GM21717 (cell line): ENCODE data around the gene UBE2O.

ENCODE experiments used
- ATAC-seq: cut with Tn5 transposase; IDR thresholded peaks from one replicate; pipeline ENCODE4 v1.9.1; 2021; ENCODE audit warnings: mild to moderate bottlenecking, moderate library complexity; ENCODE audit not compliant: unreplicated experiment

Gene UBE2O

DNA sequence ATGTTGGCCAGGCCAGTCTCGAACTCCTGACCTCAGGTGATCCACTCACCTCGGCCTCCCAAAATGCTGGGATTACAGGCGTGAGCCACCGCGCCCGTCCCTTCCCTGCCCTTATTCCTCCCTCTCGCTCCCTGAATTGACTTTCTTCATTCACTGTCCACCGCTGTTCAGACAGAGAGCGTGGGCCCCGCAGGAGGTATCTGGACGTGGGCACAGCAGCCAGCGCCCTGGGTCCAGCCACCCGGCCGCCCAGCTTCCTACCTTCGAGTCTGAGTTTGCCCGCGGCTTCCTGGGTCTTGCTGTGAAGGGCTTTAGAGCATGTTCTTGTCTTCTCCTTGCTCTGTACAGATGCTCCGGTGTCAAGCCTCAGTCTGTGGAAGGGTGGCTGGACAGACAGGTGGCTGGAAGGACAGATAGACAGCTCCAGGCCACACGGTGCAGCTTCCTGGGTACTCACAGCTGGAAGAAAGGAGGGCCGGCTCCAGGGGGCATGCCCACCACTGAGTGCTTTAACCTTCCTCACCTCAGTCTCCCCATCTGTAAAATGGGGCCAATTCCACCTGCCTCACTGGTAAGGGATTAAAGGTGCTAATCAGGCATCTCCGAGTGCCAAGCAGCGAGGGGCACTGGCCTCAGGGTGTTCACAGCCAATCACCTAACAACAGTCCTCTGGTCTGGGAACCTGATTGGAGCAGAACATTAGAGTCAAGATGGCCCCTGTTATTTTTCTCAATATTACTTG lies 34.7 kb upstream of the UBE2O start:
- ATAC-seq: no peak

DNA sequence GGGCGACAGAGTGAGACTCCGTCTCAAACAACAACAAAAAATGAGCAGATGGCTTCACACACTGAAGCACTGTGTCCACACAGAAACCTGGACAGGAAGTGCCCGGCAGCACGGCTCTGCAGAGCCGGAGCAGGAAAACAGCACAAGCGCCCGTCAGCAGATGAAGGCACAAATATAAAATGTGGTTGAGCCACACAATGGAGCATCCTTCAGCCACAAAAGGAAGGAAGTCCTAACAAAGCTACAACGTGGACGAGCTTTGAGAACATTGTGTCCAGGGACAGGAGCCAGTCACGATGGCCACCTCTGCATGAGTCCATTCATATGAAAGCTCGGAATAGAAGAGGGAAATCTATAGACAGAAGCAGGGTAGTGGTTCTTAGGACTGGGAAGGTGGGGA lies 32.6 kb upstream of the UBE2O start:
- no peak for ATAC-seq

- no peak for ATAC-seq
Measured at GRCh38 chr17:76484228-76484725, 31.3 kb upstream of the UBE2O start.

- peak; percentile 47 for ATAC-seq
Measured at GRCh38 chr17:76481071-76481655, 28.2 kb upstream of the UBE2O start.

GRCh38 chr17:76480632-76481031 lies 27.7 kb upstream of the UBE2O start:
- ATAC-seq: peak; percentile 16

DNA sequence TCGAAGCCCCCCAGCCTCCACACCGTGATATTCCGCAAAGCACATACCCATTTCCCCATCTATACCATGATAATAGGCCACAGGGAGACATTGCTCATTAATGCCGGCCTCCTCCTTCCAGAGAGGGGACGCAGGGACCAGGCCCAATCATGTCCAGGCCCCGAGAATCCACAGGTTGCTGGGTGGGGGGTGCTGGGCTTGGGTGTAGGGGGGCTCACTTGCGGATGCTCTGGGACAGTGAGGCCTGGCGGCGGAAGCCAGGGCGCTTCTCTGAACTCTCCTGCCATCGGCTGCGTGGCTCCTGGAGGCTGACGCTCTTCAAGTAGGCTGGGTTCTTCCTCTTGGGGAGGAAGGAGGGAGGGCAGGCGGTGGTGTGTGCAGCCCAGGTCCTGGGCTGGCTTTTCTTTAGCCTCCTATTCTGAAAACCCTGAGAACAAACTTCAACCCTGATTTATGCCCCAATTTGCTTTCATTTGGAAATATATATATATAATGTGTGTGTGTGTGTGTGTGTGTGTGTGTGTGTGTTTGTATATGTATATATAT lies 26.6 kb upstream of the UBE2O start:
- ATAC-seq: no peak

GRCh38 chr17:76478730-76479514 lies 26.0 kb upstream of the UBE2O start:
- ATAC-seq: no peak

DNA sequence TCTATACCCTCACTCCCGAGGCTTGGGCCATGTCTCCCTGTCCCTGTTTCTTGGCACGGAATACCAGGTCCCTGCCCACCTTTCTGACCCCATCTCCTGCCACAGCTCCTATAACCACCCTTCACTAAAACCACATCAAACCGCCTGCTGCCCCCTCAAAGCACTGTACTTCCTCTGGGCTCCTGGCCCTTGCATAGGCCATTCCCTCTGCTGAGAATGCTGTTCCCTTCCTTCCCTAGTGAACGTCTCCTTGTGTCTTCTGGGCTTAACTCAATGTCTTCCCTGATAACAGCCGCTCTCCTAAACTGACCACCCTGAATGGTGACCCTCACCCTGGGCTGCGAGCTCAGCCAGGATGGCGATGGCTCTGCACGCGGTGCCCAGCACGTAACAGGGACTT lies 25.1 kb upstream of the UBE2O start:
- no peak for ATAC-seq

- ATAC-seq: no peak
Measured at GRCh38 chr17:76477576-76477975, 24.6 kb upstream of the UBE2O start.

- ATAC-seq: no peak
Measured at GRCh38 chr17:76476736-76477135, 23.8 kb upstream of the UBE2O start.

GRCh38 chr17:76475302-76475701 lies 22.4 kb upstream of the UBE2O start:
- ATAC-seq: no peak

GRCh38 chr17:76474894-76475293 lies 21.9 kb upstream of the UBE2O start:
- no peak for ATAC-seq

DNA sequence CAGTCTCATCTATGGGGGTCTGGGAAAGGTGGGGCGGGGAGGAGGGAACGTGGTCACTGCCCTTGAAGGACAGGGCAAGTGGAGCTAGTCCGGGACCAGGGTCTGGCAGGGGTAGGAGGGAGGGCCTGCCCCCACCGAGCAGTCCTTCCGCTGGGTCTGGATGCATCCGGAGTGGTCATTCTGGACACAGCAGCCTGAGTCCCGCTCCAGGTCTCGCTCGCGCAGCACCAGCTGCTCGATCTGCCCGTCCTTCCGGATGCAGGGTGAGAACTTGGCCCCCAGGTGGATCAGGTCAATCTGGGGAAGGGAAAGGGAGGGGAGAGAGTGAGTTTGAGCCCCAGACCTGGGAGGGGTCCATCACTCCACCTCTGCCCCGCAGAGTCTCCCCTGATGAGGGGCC lies 21.3 kb upstream of the UBE2O start:
- no peak for ATAC-seq

DNA sequence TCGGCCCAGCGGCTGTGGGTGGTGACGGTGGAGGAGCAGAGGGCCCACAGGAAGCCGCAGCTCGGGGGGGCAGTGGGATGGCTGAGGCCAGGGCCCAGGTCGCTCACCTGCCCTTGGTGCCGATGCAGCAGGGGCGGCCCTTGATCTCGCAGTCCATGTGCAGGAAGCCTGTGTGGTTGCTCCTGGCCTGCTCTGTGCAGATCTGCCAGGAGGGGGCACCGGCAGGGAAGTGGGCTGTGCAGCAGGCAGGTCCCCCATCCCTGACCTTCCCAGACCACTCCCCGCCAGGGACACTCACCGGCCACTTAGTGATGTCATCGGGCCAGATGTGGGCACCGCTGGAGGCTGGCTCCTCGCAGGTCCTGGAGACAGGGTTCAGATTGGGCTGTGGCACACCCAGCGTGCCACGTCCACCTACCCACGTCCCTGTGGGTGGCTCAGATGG lies 20.6 kb upstream of the UBE2O start:
- no peak for ATAC-seq

- no peak for ATAC-seq
Measured at GRCh38 chr17:76472726-76473125, 19.8 kb upstream of the UBE2O start.

GRCh38 chr17:76472258-76472645 lies 19.3 kb upstream of the UBE2O start:
- no peak for ATAC-seq

- no peak for ATAC-seq
Measured at GRCh38 chr17:76471498-76472257, 18.7 kb upstream of the UBE2O start.

GRCh38 chr17:76469991-76470739 lies 17.2 kb upstream of the UBE2O start:
- ATAC-seq: no peak

DNA sequence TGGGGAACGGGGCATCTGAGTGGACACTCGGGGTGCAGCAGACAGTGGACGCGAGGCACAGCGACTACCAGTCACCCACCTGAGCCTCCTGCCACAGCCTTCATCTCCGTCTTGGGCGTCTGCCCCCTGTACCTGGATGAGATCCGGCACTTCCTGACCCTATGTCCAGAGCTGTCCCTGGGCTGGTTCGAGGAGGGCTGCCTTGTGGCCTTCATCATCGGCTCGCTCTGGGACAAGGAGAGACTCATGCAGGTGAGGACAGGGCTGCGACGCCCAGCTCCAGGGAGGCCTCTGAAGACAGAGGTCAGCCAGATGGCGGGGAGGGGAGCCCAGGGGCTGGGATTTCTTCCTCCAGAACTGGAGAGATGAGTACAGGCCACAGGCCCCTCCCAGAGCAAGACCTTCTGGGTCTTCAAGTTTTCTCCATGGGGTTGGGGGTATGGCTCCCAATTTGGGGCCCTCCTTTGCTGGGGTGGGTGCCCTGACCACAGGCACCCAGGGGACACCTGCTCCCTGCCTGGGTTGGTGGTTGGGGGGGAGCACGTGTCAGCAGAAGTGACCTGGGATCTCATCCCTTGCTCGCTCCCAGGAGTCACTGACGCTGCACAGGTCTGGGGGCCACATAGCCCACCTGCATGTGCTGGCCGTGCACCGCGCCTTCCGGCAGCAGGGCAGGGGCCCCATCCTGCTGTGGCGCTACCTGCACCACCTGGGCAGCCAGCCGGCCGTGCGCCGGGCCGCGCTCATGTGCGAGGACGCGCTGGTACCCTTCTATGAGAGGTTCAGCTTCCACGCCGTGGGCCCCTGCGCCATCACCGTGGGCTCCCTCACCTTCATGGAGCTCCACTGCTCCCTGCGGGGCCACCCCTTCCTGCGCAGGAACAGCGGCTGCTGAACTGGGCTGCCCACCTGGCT lies 16.4 kb upstream of the UBE2O start:
- ATAC-seq: no peak
